Activated CD8-positive, alpha-beta T cell treated with anti-CD3 and anti-CD28 coated beads, Interleukin-2, amount 10 ng/mL, durations not matched to agents 7 days and 5 days (primary cell): ENCODE measurements around the gene TSSC4. TPM values are rescaled to one million over a fixed set of nuclear protein-coding genes. Genes with fewer than 3 reads are reported as not detected.
"Not testable (repeated sequence)": the region's sequence is repeated elsewhere in the genome, so short reads cannot be mapped to it uniquely, and the experiment has no call there.

Experiments
- ATAC-seq: fragments of 150-1000 bp; cut with Tn5 transposase; one replicate; pipeline ENCODE4 v1.10.0; 2021; ENCODE audit warnings: moderate library complexity
- CTCF ChIA-PET: fragments of 350-600 bp; sonication (Branson Sonifier 250); formaldehyde crosslinking; loops from one replicate; lab custom pipeline; 2021; ENCODE audit warnings: antibody characterized with exemption; lab: Charles Lee
- POLR2A ChIA-PET: fragments of 350-600 bp; sonication (Branson Sonifier 250); formaldehyde crosslinking; loops from one replicate; lab custom pipeline; 2021; ENCODE audit warnings: antibody characterized with exemption; lab: Charles Lee
- DNase-seq: peaks from one replicate; pipeline ENCODE4 v3.0.0-alpha.2; 2020
- H3K27ac Mint-ChIP-seq: one replicate; pipeline ENCODE4 v1.8.0; 2021; ENCODE audit warnings: mild to moderate bottlenecking, mixed read lengths
- H3K27me3 Mint-ChIP-seq: one replicate; pipeline ENCODE4 v1.8.0; 2021; ENCODE audit warnings: low read depth, mixed read lengths
- H3K36me3 Mint-ChIP-seq: one replicate; pipeline ENCODE4 v1.8.0; 2021; ENCODE audit warnings: low read depth, mixed read lengths
- H3K4me1 Mint-ChIP-seq: one replicate; pipeline ENCODE4 v1.8.0; 2021; ENCODE audit warnings: low read depth, mixed read lengths
- H3K4me3 Mint-ChIP-seq: one replicate; pipeline ENCODE4 v1.8.0; 2021; ENCODE audit warnings: mild to moderate bottlenecking, mixed read lengths
- H3K9me3 Mint-ChIP-seq: one replicate; pipeline ENCODE4 v1.8.0; 2022; ENCODE audit warnings: mixed read lengths; ENCODE audit not compliant: insufficient read depth
- total RNA-seq, 2 experiments: library from RNA; stranded (reverse); gene quantifications; one replicate each; pipeline ENCODE4 v1.2.3, GENCODE V29; 2021

The TSSC4 gene
- total RNA-seq, 2 experiments from 2014 or later: 45.3 to 49.4 TPM

DNA sequence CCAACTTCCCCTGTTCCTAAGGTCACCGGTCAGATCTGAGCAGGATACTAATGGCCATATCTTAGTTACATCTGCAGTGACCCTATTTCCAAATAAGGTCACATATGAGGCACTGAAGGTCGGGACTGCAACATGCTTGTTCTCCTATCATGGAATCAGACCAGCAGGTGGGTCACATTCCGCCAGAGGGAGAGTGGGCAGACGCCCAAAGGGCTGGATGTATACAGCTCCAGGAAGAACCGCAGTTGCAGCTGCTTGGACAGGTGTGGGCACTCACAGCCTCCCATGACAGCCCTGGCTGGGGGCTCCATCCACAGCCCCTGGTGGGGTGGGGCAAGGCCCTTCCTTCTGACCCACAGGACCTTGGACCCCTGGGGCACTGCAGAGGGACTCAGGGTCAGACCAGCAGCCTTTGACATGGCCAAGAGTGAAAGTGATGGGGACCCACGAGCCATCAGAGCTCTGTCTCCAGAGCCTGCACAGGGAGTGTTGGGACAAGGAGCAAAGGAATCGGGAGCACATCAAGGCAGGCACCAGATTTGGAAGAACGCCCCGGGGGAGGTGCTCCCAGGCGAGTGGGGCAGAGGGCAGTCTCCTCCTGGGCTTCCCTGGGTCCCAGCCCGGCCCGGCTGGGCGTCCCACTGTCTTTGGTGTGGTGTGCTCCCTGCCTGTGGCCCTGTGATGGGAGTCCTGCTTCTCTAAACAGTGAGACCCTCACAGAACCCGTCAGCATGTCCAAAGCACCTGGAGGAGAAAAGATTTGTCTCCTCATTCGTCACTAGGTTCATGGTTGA lies 36.8 kb upstream of the TSSC4 start:
- Mint-ChIP-seq H3K27ac (no peak overlapping the region), H3K4me1 (no peaks in the 10 kb centered on the region), H3K36me3 (no peaks in the 10 kb centered on the region), H3K27me3 (no peaks in the 10 kb centered on the region), H3K4me3 (no peak overlapping the region), H3K9me3 (no peaks in the 10 kb centered on the region)
- CTCF ChIA-PET: no interaction called here
- DNase-seq (no peak), ATAC-seq (no peak)
- POLR2A ChIA-PET: no interaction called here

GRCh38 chr11:2364386-2364785 lies 36.2 kb upstream of the TSSC4 start:
- ATAC-seq, H3K36me3 Mint-ChIP-seq, POLR2A ChIA-PET, H3K4me1 Mint-ChIP-seq, H3K4me3 Mint-ChIP-seq, DNase-seq, CTCF ChIA-PET, H3K27me3 Mint-ChIP-seq, H3K27ac Mint-ChIP-seq, H3K9me3 Mint-ChIP-seq: not testable (repeated sequence)

DNA sequence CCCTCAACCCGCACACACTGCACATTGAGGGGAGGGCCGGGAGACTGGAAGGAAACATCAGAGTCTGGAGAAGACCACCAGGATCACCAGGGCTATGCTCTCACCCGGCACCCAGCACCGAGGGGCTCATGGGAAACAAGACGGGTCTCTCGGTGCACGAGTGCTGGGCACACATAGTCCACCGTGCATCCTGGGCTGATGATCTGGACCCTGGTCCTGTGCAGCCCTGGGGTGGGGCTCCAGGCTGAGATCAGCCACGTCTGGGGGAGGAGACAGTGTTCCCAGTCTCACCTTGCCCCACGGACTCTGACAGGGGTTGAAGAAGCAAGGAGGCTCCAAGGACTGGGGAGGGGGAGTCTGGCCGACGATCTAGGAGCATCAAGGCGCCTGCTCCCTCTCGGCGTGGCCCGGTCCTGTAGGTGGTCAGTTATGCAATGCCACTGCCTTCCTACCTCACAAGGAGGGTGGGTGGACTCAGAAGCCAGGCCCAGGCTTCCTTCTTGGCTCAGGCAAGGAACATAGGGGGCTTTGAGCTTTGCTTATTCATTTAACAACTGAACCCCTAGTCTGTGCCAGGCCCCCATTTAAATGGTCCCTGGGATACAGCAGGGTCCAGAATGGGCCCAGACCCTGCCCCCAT lies 34.9 kb upstream of the TSSC4 start:
- Mint-ChIP-seq H3K27me3 (no peaks in the 10 kb centered on the region), H3K36me3 (no peaks in the 10 kb centered on the region), H3K27ac (no peak overlapping the region), H3K9me3 (no peaks in the 10 kb centered on the region), H3K4me1 (no peaks in the 10 kb centered on the region), H3K4me3 (no peak overlapping the region)
- DNase-seq (no peak), ATAC-seq (no peak)
- CTCF ChIA-PET: no interaction called here
- POLR2A ChIA-PET: no interaction called here

GRCh38 chr11:2366276-2366675 lies 34.3 kb upstream of the TSSC4 start:
- Mint-ChIP-seq H3K27ac (no peak overlapping the region), H3K4me3 (no peak overlapping the region), H3K9me3 (no peaks in the 10 kb centered on the region), H3K36me3 (no peaks in the 10 kb centered on the region), H3K4me1 (no peaks in the 10 kb centered on the region), H3K27me3 (no peaks in the 10 kb centered on the region)
- DNase-seq (no peak), ATAC-seq (no peak)
- ChIA-PET POLR2A (no interaction called here), CTCF (no interaction called here)

GRCh38 chr11:2366733-2367132 lies 33.8 kb upstream of the TSSC4 start:
- ChIA-PET CTCF (interaction anchor here (1.1 kb wide), 1 partner anchor 54 kb away, joined by 3 read pairs; no protein-coding TSS in a partner anchor), POLR2A (interaction anchor here (1.0 to 1.2 kb wide), 2 partner anchors 10 to 50 kb away, joined by 3 read pairs; no protein-coding TSS in a partner anchor)
- H3K4me1 Mint-ChIP-seq: no peaks in the 10 kb centered on the region
- no peaks in the 10 kb centered on the region for H3K9me3 Mint-ChIP-seq
- DNase-seq (no peak), ATAC-seq (no peak)
- H3K27ac Mint-ChIP-seq: no peak overlapping the region
- H3K36me3 Mint-ChIP-seq: no peaks in the 10 kb centered on the region
- H3K27me3 Mint-ChIP-seq: peaks cover 1% of the 10 kb centered on the region
- H3K4me3 Mint-ChIP-seq: no peak overlapping the region

- ChIA-PET POLR2A (interaction anchor here (1.0 to 1.2 kb wide), 2 partner anchors 9 to 51 kb away, joined by 3 read pairs; no protein-coding TSS in a partner anchor), CTCF (interaction anchor here (1.1 kb wide), 1 partner anchor 53 kb away, joined by 3 read pairs; no protein-coding TSS in a partner anchor)
- Mint-ChIP-seq H3K4me1 (no peaks in the 10 kb centered on the region), H3K36me3 (no peaks in the 10 kb centered on the region), H3K27ac (no peak overlapping the region), H3K27me3 (peaks cover 5% of the 10 kb centered on the region), H3K4me3 (no peak overlapping the region), H3K9me3 (no peaks in the 10 kb centered on the region)
- no peak for ATAC-seq
- no peak for DNase-seq
These were observed 33.0 kb upstream of the TSSC4 start for GRCh38 chr11:2367266-2368160.

- ATAC-seq: no peak
- POLR2A ChIA-PET: no interaction called here
- H3K27me3 Mint-ChIP-seq: peaks cover 8% of the 10 kb centered on the region
- DNase-seq: no peak
- no peak overlapping the region for H3K27ac Mint-ChIP-seq
- H3K4me1 Mint-ChIP-seq: no peaks in the 10 kb centered on the region
- CTCF ChIA-PET: no interaction called here
- no peaks in the 10 kb centered on the region for H3K36me3 Mint-ChIP-seq
- H3K9me3 Mint-ChIP-seq: no peaks in the 10 kb centered on the region
- no peak overlapping the region for H3K4me3 Mint-ChIP-seq
These were observed 32.2 kb upstream of the TSSC4 start for GRCh38 chr11:2368178-2368850.

- CTCF ChIA-PET: no interaction called here
- no peak for ATAC-seq
- H3K27ac Mint-ChIP-seq: no peak overlapping the region
- no peak overlapping the region for H3K4me3 Mint-ChIP-seq
- no peaks in the 10 kb centered on the region for H3K36me3 Mint-ChIP-seq
- no peaks in the 10 kb centered on the region for H3K4me1 Mint-ChIP-seq
- POLR2A ChIA-PET: no interaction called here
- no peak for DNase-seq
- H3K9me3 Mint-ChIP-seq: no peaks in the 10 kb centered on the region
- peaks cover 8% of the 10 kb centered on the region for H3K27me3 Mint-ChIP-seq
These were observed 31.7 kb upstream of the TSSC4 start for GRCh38 chr11:2368851-2369180.

DNA sequence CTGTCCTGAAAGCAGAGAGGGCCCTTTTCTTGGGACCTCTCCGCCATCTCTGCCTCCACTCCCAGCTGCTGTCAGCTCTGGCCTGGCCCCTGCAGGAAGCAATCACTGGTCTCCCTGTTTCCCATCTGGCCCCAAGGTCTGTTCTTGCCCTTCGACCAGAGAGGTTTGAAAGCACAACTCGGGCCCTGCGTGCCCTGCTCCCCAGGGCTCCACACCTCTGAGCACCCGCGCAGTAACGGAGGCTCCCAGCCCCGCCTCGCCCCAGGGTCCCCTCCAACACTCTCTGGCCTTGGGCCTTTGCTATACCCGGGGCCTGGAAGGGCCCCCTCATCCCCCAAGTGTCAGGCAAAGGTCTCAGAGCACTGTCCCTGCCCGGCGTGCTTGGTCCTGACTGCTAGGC lies 31.2 kb upstream of the TSSC4 start:
- ChIA-PET POLR2A (no interaction called here), CTCF (no interaction called here)
- no peak overlapping the region for H3K4me3 Mint-ChIP-seq
- H3K4me1 Mint-ChIP-seq: no peaks in the 10 kb centered on the region
- H3K27ac Mint-ChIP-seq: no peak overlapping the region
- no peaks in the 10 kb centered on the region for H3K36me3 Mint-ChIP-seq
- H3K27me3 Mint-ChIP-seq: peaks cover 8% of the 10 kb centered on the region
- ATAC-seq: no peak
- H3K9me3 Mint-ChIP-seq: no peaks in the 10 kb centered on the region
- DNase-seq: no peak

- Mint-ChIP-seq H3K9me3 (no peaks in the 10 kb centered on the region), H3K36me3 (no peaks in the 10 kb centered on the region), H3K27ac (no peak overlapping the region), H3K27me3 (peaks cover 8% of the 10 kb centered on the region), H3K4me3 (no peak overlapping the region), H3K4me1 (no peaks in the 10 kb centered on the region)
- ChIA-PET CTCF (no interaction called here), POLR2A (no interaction called here)
- ATAC-seq: no peak
- no peak for DNase-seq
These were observed 30.7 kb upstream of the TSSC4 start for GRCh38 chr11:2369896-2370295.

- Mint-ChIP-seq H3K27ac (no peak overlapping the region), H3K27me3 (peaks cover 8% of the 10 kb centered on the region), H3K4me1 (peaks cover 11% of the 10 kb centered on the region), H3K36me3 (peaks cover 6% of the 10 kb centered on the region), H3K9me3 (no peaks in the 10 kb centered on the region), H3K4me3 (no peak overlapping the region)
- ATAC-seq (no peak), DNase-seq (no peak)
- CTCF ChIA-PET: interaction anchor here (4.2 kb wide), 1 partner anchor 69 kb away, joined by 23 read pairs; no protein-coding TSS in a partner anchor
- POLR2A ChIA-PET: interaction anchor here (1.3 kb wide), 1 partner anchor 13 kb away, joined by 3 read pairs; no protein-coding TSS in a partner anchor
These were observed 25.9 kb upstream of the TSSC4 start for GRCh38 chr11:2374456-2375201.
